Stimulated activated CD8-positive, alpha-beta memory T cell treated with anti-CD3 and anti-CD28 coated beads, Interleukin-2, amount 100 ng/mL, for 48 hours (primary cell): ENCODE measurements around the gene LRIF1.
"Not testable (repeated sequence)": the region's sequence is repeated elsewhere in the genome, so short reads cannot be mapped to it uniquely, and the experiment has no call there.

Experiments used
- DNase-seq, 2 donors: peaks; one replicate each; pipeline ENCODE4 v3.0.0-alpha.2; 2020; ENCODE audit warnings: low read depth in 2 of 2

Gene LRIF1

DNA sequence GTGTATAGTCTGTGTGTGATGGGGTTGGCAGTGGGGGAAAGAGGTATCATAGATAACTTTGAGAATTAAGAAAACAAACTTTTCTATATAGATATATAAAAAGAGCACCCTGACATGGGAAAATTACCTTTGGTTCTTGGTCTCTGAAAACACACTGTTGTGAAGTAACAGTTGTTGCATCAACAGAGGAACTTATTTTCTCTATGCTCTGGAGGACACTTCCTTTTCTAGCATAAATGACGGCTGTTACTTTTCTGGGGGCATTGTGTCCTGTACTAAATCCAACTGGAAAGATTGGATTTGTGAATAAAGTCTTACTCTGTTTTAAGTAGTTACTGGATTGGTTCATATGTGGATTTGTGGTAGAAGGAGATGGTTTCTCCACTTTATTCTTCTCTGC is 12.6 kb downstream of the LRIF1 start:
- no peak for DNase-seq

- DNase-seq: no peak
Observed at GRCh38 chr1:110948038-110948810, 15.5 kb downstream of the LRIF1 start.

GRCh38 chr1:110945626-110946025 is 18.1 kb downstream of the LRIF1 start:
- no peak for DNase-seq

GRCh38 chr1:110944806-110945205 is 18.9 kb downstream of the LRIF1 start:
- DNase-seq: no peak

DNA sequence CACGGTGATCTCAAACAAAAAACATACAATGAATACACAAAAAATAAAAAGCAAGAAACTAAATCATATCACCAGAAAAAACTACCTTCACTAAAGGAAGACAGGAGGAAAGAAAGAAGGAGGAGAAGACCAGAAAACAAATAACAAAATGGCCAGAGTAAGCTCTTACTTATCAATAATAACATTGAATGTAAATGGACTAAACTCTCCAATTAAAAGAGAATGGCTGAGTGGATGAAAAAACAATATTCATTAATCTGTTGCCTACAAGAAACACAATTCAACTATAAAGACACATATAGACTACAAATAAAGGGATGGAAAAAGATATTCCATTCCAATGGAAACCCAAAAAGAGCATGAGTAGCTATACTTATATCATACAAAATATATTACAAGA is 27.2 kb downstream of the LRIF1 start:
- no peak for DNase-seq

DNA sequence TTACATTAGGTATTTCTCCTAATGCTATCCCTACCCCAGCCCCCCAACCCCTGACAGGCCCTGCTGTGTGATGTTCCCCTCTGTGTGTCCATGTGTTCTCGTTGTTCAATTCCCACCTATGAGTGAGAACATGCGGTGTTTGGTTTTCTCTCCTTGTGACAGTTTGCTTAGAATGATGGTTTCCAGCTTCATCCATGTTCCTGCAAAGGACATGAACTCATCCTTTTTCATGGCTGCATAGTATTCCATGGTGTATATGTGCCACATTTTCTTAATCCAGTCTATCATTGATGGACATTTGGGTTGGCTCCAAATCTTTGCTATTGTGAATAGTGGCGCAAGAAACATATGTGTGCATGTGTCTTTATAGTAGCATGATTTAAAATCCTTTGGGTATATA is 32.6 kb downstream of the LRIF1 start:
- not testable (repeated sequence) for DNase-seq

- no peak for DNase-seq
Observed at GRCh38 chr1:110928904-110929303, 34.8 kb downstream of the LRIF1 start.

DNA sequence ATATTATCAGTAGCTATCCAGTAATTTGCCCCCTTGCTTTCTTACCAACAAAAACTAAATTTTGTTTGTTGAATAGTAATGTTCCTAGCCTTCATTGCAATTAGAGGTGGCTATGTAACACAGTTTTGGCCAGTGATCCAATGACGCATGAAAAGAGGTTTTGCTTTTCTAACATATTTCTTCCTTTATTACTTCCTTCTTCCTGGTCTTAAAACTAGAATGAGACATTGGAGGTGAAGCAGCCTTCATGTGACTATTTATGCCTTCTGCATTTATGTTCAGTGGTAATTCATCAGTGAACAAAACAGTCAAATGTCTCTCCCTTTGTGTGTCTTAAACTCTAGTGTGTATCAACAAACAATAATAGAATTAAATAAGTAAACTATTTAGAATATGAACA is 35.5 kb downstream of the LRIF1 start:
- DNase-seq: no peak

DNA sequence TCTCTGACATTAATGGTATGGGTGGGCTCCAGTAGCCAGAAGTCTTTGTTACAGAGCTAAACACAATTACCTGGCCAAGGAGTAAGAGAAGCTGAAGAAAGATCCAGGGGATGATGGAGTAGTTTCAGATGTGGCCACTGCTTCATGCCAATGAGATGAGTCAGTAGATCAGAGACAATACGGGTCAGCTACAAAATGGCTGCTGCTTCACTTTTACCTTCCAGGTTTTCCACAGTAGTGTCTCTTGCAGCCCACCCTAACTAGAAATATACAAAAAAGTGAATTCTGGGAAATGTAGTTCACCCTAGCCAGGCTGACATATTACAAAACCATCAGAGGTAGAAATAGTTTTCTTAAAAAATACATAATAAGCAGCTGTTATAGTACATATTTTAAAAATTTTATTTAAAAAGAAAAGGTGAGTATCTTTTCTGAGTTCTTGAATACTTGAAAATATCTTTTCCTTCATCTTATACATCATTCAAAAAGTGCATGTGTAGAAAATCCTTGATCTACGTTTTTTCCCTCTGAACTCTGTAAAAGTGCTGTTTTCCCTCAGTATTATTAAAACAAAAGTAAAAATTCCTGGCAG is 36.1 kb downstream of the LRIF1 start:
- no peak for DNase-seq

- DNase-seq: no peak
Observed at GRCh38 chr1:110921953-110922352, 41.8 kb downstream of the LRIF1 start.

- DNase-seq: no peak
Observed at GRCh38 chr1:110918016-110918415, 45.7 kb downstream of the LRIF1 start.

DNA sequence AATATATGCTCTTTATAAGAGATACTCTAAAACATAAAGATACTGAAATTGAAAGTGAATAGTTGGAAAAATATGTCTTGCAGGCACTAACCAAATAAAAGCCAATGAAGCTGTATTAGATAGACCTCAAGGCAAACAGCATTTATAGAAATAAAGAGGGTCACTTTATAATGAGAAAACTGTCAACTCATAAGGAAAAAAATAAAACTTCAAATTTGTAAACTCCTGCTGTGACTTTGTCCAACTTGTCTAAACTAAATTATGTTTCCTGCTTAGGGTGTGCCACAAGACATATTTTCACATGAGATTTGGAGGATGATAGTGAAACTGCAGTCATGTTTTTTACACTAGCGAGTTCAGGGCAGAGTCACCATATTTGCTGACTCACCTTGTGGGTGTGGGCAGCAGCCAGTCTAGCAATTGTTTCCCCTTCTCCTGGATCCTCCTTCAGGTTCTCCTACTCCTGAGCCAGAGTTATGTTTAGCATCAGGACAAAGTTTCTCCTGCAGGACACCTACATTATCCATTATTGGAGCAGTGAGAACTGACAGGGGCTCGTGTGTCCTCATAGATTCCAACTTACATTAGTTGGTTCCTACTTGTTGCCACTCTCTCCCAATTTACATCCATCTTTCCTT is 46.9 kb downstream of the LRIF1 start:
- no peak for DNase-seq

DNA sequence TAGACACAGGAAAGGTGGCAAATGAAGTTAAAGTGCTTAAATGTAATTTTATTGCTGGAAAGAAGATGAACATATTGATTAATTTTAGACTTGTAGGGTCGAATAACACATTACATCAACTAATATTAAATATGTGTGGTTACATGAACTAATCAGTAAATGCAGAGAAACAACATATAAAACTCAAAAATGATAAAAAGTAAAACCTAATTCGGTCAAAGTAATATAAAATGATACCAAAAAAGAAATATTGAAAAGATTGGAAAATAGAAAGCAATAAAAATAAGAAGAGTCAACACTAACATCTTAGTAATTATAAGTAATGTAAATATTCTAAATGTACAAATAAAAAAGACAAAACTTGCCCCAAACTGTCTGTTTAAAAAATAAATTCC is 47.5 kb downstream of the LRIF1 start:
- DNase-seq: no peak

- DNase-seq: no peak
Observed at GRCh38 chr1:110915804-110916203, 47.9 kb downstream of the LRIF1 start.

- DNase-seq: no peak
Observed at GRCh38 chr1:110914676-110915075, 49.0 kb downstream of the LRIF1 start.

DNA sequence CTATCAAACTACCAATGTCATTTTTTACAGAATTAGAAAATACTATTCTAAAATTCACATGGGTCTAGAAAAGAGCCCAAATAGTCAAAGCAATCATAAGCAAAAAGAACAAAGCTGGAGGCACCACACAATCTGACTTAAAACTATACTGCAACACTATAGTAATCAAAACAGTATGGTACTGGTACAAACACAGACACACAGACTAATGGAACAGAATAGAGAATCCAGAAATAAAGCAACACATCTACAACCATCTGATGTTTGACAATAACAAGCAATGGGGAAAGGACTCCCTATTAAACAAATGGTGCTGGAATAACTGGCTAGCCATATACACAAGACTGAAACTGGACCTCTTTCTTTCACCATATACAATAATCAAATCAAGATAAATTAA is 50.9 kb downstream of the LRIF1 start:
- no peak for DNase-seq

DNA sequence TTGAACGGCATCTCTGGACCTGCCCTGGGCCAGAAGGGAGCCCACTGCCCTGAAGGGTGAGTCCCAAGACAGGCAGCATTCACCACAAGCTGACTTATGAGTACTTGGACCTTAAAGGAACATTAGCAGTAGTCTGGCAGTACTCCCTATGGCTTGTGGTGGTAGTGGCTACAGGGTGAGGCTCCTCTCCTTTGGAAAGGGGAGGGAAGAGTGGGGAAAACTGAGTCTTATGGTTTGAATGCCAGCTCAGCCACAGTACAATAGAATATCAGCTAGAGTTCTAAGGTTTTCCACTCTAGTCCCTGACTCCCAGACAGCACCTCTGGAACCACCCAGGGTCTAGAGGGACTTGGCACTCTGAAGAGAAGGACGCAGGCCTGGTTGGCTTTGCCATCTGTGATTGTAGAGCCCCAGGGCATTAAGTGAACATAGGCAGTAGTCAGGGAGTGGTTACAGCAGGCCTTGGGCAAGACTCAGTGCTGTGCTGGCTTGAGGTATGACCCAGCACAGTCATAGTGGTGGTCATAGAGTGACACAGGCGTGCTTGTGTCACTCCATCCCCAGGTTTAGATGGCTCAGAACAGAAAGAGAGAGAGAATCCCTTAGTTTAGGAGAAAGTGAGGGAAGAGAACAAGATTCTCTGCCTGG is 59.7 kb downstream of the LRIF1 start:
- DNase-seq: no peak

DNA sequence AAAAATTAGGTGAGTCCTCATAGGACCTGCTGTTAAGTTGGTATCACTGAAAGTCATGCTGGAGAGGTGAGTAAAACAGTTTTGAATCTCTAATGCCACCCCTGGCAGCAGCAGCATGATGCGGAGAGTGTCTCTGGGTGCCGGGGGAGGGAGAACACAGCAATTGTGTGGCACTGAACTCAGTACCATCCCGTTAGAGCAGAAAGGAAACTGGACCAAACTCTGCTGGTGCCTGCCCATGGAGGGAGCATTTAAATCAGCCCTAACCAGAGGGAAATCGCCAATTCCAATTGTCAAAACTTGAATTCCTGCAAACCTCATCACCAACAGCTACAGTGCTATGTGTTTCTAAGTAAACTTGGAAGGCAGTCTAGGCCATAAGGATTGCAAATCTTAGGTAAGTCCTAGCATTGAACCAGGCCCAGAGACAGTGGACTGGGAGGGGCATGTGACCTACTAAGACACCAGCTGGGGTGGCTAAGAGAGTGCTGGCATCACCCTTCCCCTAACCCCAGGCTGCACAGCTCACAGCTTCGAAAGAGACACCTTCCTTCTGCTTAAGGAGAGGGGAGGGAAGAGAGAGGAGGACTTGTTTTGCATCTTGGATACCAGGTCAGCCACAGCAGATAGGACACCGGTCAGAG is 60.8 kb downstream of the LRIF1 start:
- no peak for DNase-seq

- DNase-seq: no peak
Observed at GRCh38 chr1:110899458-110899843, 64.3 kb downstream of the LRIF1 start.

- DNase-seq: no peak
Observed at GRCh38 chr1:110898734-110899457, 64.8 kb downstream of the LRIF1 start.

GRCh38 chr1:110897681-110898080 is 66.0 kb downstream of the LRIF1 start:
- no peak for DNase-seq
